Left renal cortex interstitium (tissue), 4 donors: ENCODE results near the gene CPVL. TPM values are rescaled to one million over a fixed set of nuclear protein-coding genes. Genes with fewer than 3 reads are reported as not detected.

Experiments used
- DNase-seq, 4 donors: peaks; one replicate each; pipeline ENCODE4 v3.0.0-alpha.2; 2013; ENCODE audit warnings: low read depth in 4 of 4, low spot score in 2 of 4, missing footprints in 1 of 4
- polyA plus RNA-seq, 4 donors: library from polyadenylated mRNA; unstranded; fragments of 120-200 nt; gene quantifications; one replicate each; pipeline ENCODE4 v1.2.1, GENCODE V29; 2013; ENCODE audit not compliant: insufficient read length in 4 of 4

CPVL gene
- polyA plus RNA-seq, 4 donors: 47.4 to 74.9 (median 61.5) TPM

GRCh38 chr7:29013082-29013695, 133.1 kb downstream of the CPVL start:
- no peak for DNase-seq

GRCh38 chr7:29009947-29010346, 136.4 kb downstream of the CPVL start:
- no peak for DNase-seq

GRCh38 chr7:29008590-29008989, 137.7 kb downstream of the CPVL start:
- DNase-seq: no peak

- no peak for DNase-seq
Observed at GRCh38 chr7:29007127-29007526, 139.2 kb downstream of the CPVL start.

GRCh38 chr7:29005829-29006228, 140.5 kb downstream of the CPVL start:
- no peak for DNase-seq

GRCh38 chr7:29005406-29005805, 140.9 kb downstream of the CPVL start:
- DNase-seq: no peak

GRCh38 chr7:29003703-29004102, 142.6 kb downstream of the CPVL start:
- no peak for DNase-seq

- no peak for DNase-seq
Observed at GRCh38 chr7:29000717-29001076, 145.6 kb downstream of the CPVL start.

GRCh38 chr7:28999895-29000716, 146.2 kb downstream of the CPVL start:
- DNase-seq: no peak

GRCh38 chr7:28999427-28999826, 146.9 kb downstream of the CPVL start:
- DNase-seq: no peak

- DNase-seq: peak in 1 of 4 donors; percentile 49
Observed at GRCh38 chr7:28998105-28998504, 148.2 kb downstream of the CPVL start.

GRCh38 chr7:28996836-28997235, 149.5 kb downstream of the CPVL start:
- DNase-seq: no peak

GRCh38 chr7:28993371-28993770, 153.0 kb downstream of the CPVL start:
- no peak for DNase-seq

GRCh38 chr7:28992798-28993197, 153.5 kb downstream of the CPVL start:
- no peak for DNase-seq

- DNase-seq: no peak
Observed at GRCh38 chr7:28990200-28990960, 156.0 kb downstream of the CPVL start.

- DNase-seq: no peak
Observed at GRCh38 chr7:28989211-28989980, 156.9 kb downstream of the CPVL start.

- no peak for DNase-seq
Observed at GRCh38 chr7:28988810-28989209, 157.5 kb downstream of the CPVL start.

- no peak for DNase-seq
Observed at GRCh38 chr7:28988091-28988490, 158.2 kb downstream of the CPVL start.

- no peak for DNase-seq
Observed at GRCh38 chr7:28986765-28987110, 159.6 kb downstream of the CPVL start.

GRCh38 chr7:28986028-28986764, 160.1 kb downstream of the CPVL start:
- no peak for DNase-seq
